GM12892 (cell line): Measurements from ENCODE around the gene MAP2K5.

Experiments
- POLR2A ChIP-seq: IDR thresholded peaks from 2 replicates; pipeline ENCODE4 v1.6.1; 2011; ENCODE audit warnings: low read depth, low read length, control low read depth
- POLR2AphosphoS5 ChIP-seq: IDR thresholded peaks from 2 replicates; pipeline ENCODE4 v1.6.1; 2011; ENCODE audit warnings: low read depth, low read length, control low read depth

GRCh38 chr15:67820992-67821783 lies 278.7 kb downstream of the MAP2K5 start:
- no peak for TF ChIP-seq POLR2A
- no peak for TF ChIP-seq POLR2AphosphoS5
